GM23338 (cell line): ENCODE measurements around the gene MRPS22.

Source experiments
- CREB1 ChIP-seq: fragments of 250-450 bp; sonication (Bioruptor Pico); IDR thresholded peaks from 2 replicates; pipeline ENCODE4 v1.5.0; 2020; ENCODE audit warnings: low read depth, mild to moderate bottlenecking, moderate library complexity
- CTCF ChIP-seq, 2 experiments: fragments of 200-600 bp in 1 of 2; sonication (generic) in 1 of 2; conservative IDR thresholded peaks; 2 replicates each; pipeline versions ENCODE4 v1.5.1 to v1.6.1; 2016 to 2017; ENCODE audit warnings: antibody characterized with exemption in 2 of 2, low read depth in 2 of 2, mild to moderate bottlenecking in 2 of 2, moderate library complexity in 1 of 2
- EZH2 ChIP-seq: fragments of 200-600 bp; sonication (generic); IDR thresholded peaks from one replicate; pipeline ENCODE4 v1.8.0; 2017; ENCODE audit warnings: antibody characterized with exemption, mild to moderate bottlenecking, low read depth; ENCODE audit not compliant: unreplicated experiment
- EZH2phosphoT487 ChIP-seq: fragments of 200-600 bp; sonication (generic); IDR thresholded peaks from one replicate; pipeline ENCODE4 v1.8.1; 2018; ENCODE audit warnings: antibody characterized with exemption; ENCODE audit not compliant: unreplicated experiment
- JUNB ChIP-seq: IDR thresholded peaks from one replicate; pipeline ENCODE4 v1.6.1; 2016; ENCODE audit warnings: antibody characterized with exemption; ENCODE audit not compliant: unreplicated experiment
- NANOG ChIP-seq: IDR thresholded peaks from 2 replicates; pipeline ENCODE4 v1.6.1; 2016; ENCODE audit warnings: antibody characterized with exemption, borderline replicate concordance
- POLR2AphosphoS5 ChIP-seq: IDR thresholded peaks from 2 replicates; pipeline ENCODE4 v1.6.1; 2016; ENCODE audit warnings: antibody characterized with exemption, low read depth
- STAT1 ChIP-seq: IDR thresholded peaks from one replicate; pipeline ENCODE4 v1.6.1; 2016; ENCODE audit warnings: antibody characterized with exemption; ENCODE audit not compliant: unreplicated experiment
- ZNF114 ChIP-seq: fragments of 250-450 bp; sonication (Bioruptor Pico); IDR thresholded peaks from 2 replicates; pipeline ENCODE4 v1.5.0; 2020; ENCODE audit warnings: mild to moderate bottlenecking, moderate library complexity
- TF ChIP-seq, protein P1 (sequence below): IDR thresholded peaks from one replicate; pipeline ENCODE4 v1.6.1; 2018; ENCODE audit warnings: antibody characterized with exemption; ENCODE audit not compliant: unreplicated experiment
- TF ChIP-seq, protein P2 (sequence below): IDR thresholded peaks from 2 replicates; pipeline ENCODE4 v1.6.1; 2016; ENCODE audit warnings: antibody characterized with exemption

DNA sequence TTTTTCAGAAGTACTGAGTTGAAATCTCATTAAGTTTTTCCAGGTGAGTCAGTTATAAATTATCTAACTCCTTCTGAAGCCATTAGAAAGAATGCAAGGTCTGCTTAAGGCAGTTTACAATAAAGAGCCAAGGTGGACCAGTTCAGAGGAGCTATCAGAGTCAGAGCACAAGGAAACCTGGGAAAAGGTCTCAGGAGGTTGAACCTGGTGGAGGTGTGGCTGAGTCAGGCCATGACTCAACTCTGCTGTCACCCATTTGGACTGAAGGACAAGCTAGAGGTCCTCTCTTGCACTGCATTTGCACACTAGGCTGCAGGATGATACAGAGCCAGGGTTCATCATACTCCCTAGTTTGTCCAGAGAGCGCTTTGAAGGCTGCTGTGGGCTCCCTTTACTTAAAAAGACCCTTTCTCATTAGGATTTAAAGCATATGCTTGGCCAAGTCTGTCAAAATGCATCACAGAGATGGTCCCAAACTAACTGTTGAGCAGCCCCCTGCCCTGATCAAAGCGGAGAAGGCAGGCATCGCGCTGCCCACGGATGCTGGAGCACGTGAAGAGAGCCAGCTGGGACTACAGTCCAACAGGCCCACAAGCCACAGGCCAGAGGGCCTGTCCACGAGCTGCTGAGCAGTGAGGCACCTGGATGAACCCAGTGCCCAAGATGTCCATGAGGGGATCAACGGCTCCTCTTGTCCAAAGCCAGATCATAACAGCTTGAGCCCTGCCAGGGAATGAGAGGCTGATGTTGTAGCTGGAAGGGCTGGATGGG is 26.0 kb upstream of the MRPS22 start:
- TF ChIP-seq EZH2 = no peak
- no peak for TF ChIP-seq CTCF (conservative IDR thresholded peaks at IDR 0.05; ENCODE audit: low read depth in 2 of 2)
- TF ChIP-seq POLR2AphosphoS5 = no peak
- no peak for TF ChIP-seq JUNB
- TF ChIP-seq CREB1 (CRISPR knock-in tag) = no peak
- no peak for TF ChIP-seq EZH2phosphoT487
- TF ChIP-seq NANOG = no peak
- TF ChIP-seq, protein P1, sequence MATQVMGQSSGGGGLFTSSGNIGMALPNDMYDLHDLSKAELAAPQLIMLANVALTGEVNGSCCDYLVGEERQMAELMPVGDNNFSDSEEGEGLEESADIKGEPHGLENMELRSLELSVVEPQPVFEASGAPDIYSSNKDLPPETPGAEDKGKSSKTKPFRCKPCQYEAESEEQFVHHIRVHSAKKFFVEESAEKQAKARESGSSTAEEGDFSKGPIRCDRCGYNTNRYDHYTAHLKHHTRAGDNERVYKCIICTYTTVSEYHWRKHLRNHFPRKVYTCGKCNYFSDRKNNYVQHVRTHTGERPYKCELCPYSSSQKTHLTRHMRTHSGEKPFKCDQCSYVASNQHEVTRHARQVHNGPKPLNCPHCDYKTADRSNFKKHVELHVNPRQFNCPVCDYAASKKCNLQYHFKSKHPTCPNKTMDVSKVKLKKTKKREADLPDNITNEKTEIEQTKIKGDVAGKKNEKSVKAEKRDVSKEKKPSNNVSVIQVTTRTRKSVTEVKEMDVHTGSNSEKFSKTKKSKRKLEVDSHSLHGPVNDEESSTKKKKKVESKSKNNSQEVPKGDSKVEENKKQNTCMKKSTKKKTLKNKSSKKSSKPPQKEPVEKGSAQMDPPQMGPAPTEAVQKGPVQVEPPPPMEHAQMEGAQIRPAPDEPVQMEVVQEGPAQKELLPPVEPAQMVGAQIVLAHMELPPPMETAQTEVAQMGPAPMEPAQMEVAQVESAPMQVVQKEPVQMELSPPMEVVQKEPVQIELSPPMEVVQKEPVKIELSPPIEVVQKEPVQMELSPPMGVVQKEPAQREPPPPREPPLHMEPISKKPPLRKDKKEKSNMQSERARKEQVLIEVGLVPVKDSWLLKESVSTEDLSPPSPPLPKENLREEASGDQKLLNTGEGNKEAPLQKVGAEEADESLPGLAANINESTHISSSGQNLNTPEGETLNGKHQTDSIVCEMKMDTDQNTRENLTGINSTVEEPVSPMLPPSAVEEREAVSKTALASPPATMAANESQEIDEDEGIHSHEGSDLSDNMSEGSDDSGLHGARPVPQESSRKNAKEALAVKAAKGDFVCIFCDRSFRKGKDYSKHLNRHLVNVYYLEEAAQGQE = no peak
- TF ChIP-seq, protein P2, sequence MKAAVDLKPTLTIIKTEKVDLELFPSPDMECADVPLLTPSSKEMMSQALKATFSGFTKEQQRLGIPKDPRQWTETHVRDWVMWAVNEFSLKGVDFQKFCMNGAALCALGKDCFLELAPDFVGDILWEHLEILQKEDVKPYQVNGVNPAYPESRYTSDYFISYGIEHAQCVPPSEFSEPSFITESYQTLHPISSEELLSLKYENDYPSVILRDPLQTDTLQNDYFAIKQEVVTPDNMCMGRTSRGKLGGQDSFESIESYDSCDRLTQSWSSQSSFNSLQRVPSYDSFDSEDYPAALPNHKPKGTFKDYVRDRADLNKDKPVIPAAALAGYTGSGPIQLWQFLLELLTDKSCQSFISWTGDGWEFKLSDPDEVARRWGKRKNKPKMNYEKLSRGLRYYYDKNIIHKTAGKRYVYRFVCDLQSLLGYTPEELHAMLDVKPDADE = no peak
- TF ChIP-seq ZNF114 (CRISPR knock-in tag) = no peak
- TF ChIP-seq STAT1 = no peak
